Stimulated activated CD4-positive, alpha-beta T cell treated with anti-CD3 and anti-CD28 coated beads, Interleukin-15, amount 100 ng/mL, for 1 hour (primary cell): ENCODE measurements around the gene MAP4K4.

ENCODE experiments used
- DNase-seq, 2 donors: peaks; one replicate each; pipeline ENCODE4 v3.0.0-alpha.2; 2020; ENCODE audit warnings: low read depth in 1 of 2, low spot score in 1 of 2

MAP4K4 gene

GRCh38 chr2:101860782-101861181 is 163.3 kb downstream of the MAP4K4 start:
- no peak for DNase-seq

- DNase-seq: no peak
Observed at GRCh38 chr2:101861382-101861781, 163.9 kb downstream of the MAP4K4 start.

- no peak for DNase-seq
Observed at GRCh38 chr2:101863534-101863933, 166.0 kb downstream of the MAP4K4 start.

GRCh38 chr2:101864426-101864825 is 166.9 kb downstream of the MAP4K4 start:
- no peak for DNase-seq

GRCh38 chr2:101868525-101868924 is 171.0 kb downstream of the MAP4K4 start:
- no peak for DNase-seq

GRCh38 chr2:101869527-101869926 is 172.0 kb downstream of the MAP4K4 start:
- DNase-seq: no peak

- no peak for DNase-seq
Observed at GRCh38 chr2:101870444-101870843, 172.9 kb downstream of the MAP4K4 start.

- DNase-seq: no peak
Observed at GRCh38 chr2:101871480-101871879, 174.0 kb downstream of the MAP4K4 start.

- DNase-seq: no peak
Observed at GRCh38 chr2:101872480-101872879, 175.0 kb downstream of the MAP4K4 start.

GRCh38 chr2:101873543-101873942 is 176.0 kb downstream of the MAP4K4 start:
- DNase-seq: no peak

- no peak for DNase-seq
Observed at GRCh38 chr2:101874069-101874468, 176.6 kb downstream of the MAP4K4 start.

GRCh38 chr2:101879466-101879865 is 182.0 kb downstream of the MAP4K4 start:
- no peak for DNase-seq

GRCh38 chr2:101881131-101881530 is 183.6 kb downstream of the MAP4K4 start:
- DNase-seq: no peak

GRCh38 chr2:101882769-101883307 is 185.3 kb downstream of the MAP4K4 start:
- DNase-seq: no peak

GRCh38 chr2:101883860-101884259 is 186.4 kb downstream of the MAP4K4 start:
- DNase-seq: no peak

GRCh38 chr2:101884423-101884822 is 186.9 kb downstream of the MAP4K4 start:
- no peak for DNase-seq

GRCh38 chr2:101887328-101887727 is 189.8 kb downstream of the MAP4K4 start:
- no peak for DNase-seq

- no peak for DNase-seq
Observed at GRCh38 chr2:101889460-101890098, 192.1 kb downstream of the MAP4K4 start.

- DNase-seq: no peak
Observed at GRCh38 chr2:101892377-101892776, 194.9 kb downstream of the MAP4K4 start.

- no peak for DNase-seq
Observed at GRCh38 chr2:101893681-101894381, 196.3 kb downstream of the MAP4K4 start.

GRCh38 chr2:101895039-101895438 is 197.5 kb downstream of the MAP4K4 start:
- no peak for DNase-seq

- no peak for DNase-seq
Observed at GRCh38 chr2:101895819-101896322, 198.4 kb downstream of the MAP4K4 start.
